ENCODE measurements around the gene BACH2.
A peak's percentile ranks its signal among the peaks of the same experiment; 100 is the strongest.

The BACH2 gene

DNA sequence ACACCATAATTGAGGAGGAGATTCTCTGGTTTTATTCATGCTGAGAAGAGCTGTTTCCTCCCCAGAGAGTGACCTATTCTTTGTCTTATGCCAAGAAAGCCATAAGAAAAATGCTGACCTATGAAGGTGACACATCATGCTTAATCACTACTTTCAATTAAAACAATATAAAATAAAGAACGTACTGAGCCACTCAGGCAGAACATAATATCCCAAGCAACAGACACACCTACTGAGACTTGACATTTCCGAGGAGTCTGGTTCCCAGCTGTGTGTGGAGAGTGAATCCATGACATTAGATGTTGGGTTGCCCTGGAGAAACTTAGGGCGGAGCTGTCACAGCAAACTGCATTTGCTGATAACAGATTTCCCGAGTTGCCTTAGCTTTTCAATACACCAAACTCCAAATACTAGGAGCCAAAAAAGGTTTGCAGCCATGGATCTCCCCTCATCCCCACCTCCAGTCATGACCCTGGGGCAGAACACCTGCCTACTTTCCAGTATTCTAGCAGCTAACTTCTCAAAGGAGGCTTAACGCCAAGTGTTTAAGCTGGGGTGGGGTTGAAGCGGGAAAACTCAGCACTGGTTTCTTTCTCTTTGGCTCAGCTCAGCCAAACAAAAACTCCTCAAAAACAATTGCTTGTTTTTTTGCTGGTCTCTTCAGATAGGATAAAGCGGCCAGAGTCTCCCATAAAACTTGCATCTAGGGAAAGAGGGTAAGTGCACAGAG is 92.2 kb downstream of the BACH2 start:
- no peak for DNase-seq

DNA sequence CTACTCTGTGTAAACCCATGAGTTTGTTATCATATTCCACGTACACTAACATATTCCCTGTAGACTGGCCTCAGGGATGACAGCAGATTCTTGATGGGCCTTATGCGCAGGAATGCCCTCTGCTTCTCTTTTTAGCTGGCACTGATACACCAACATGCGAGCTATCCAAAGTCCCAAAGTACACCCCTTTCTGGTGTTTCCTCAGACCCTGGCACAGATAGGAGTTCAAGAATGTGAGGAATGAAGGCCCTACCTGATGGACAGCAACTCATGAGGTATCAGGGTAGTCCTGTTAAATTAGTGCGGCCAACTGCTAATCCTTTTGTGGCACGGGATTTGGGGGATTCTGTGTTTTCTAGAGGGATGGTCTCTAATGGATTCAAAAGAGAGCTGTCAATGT is 93.0 kb downstream of the BACH2 start:
- no peak for DNase-seq

GRCh38 chr6:90202156-90202555 is 94.5 kb downstream of the BACH2 start:
- peak; percentile 22 for DNase-seq

- DNase-seq: no peak
Observed at GRCh38 chr6:90199900-90200299, 96.7 kb downstream of the BACH2 start.

GRCh38 chr6:90198758-90199425 is 97.8 kb downstream of the BACH2 start:
- DNase-seq: no peak

GRCh38 chr6:90197854-90198496 is 98.7 kb downstream of the BACH2 start:
- DNase-seq: no peak

DNA sequence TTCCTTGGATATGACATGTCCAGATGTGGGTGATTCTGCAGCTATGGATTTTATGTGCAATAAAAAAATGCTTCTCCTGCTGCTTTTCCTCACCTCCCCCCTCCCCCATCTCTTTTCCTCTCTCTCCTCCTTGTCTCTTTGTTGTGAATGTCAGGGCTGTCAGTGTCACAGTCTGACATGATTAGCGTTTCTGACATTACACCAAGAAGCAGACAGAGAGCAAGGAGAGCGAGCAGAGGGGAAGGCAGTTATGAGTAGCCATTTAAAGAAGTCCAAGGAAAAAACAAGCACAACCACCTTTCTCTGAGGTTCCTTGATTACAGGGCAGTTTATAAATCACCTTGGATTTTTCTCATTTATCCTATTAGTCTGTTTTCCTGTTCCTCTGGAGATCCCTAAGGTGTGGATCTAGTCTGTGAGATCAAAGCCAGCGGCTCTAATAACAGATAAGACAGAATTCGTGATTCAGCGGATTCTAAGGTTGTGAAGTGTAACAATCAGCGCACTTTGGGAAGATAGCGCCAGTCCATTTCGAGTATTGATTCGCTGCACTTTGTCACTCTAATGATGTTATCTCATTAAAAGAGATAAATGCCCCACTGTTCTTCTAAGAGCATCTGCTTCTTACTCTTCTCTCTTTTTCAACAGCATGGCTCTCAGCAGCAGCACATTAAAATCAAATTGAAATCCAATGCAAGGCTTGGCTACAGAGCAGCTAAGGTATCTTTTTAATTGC is 101.4 kb downstream of the BACH2 start:
- DNase-seq: no peak

DNA sequence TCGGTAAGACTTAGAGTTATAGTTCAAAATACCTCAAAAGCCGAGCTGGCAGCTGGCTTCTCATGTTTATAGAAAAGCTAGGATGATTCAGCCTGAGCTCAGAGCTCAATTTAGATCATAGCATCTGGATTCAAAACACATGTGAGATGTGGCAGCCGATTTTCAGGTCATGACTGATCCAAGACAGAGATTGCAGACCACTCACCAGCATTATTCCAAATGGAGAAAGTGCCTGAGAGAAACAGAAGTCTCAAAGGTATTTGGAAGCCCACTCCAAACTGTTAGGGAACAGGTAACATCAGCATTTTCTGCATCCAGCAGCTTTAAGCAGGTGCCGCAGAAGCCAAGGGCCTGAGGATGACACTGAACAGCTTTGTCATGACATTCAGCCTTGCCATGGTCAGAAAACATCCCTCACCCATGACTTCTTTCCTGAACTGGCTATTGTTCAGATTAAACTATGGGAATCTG is 102.2 kb downstream of the BACH2 start:
- DNase-seq: no peak

- DNase-seq: no peak
Observed at GRCh38 chr6:90193359-90193758, 103.3 kb downstream of the BACH2 start.

GRCh38 chr6:90192857-90193256 is 103.8 kb downstream of the BACH2 start:
- DNase-seq: no peak

GRCh38 chr6:90190752-90191395 is 105.8 kb downstream of the BACH2 start:
- DNase-seq: no peak

- DNase-seq: no peak
Observed at GRCh38 chr6:90190131-90190530, 106.5 kb downstream of the BACH2 start.

- no peak for DNase-seq
Observed at GRCh38 chr6:90187437-90188121, 109.1 kb downstream of the BACH2 start.

- DNase-seq: peak; percentile 50
Observed at GRCh38 chr6:90186637-90187371, 109.8 kb downstream of the BACH2 start.

- no peak for DNase-seq
Observed at GRCh38 chr6:90186026-90186425, 110.6 kb downstream of the BACH2 start.

- DNase-seq: peak; percentile 88
Observed at GRCh38 chr6:90184334-90185298, 112.0 kb downstream of the BACH2 start.

GRCh38 chr6:90183587-90184333 is 112.9 kb downstream of the BACH2 start:
- no peak for DNase-seq

DNA sequence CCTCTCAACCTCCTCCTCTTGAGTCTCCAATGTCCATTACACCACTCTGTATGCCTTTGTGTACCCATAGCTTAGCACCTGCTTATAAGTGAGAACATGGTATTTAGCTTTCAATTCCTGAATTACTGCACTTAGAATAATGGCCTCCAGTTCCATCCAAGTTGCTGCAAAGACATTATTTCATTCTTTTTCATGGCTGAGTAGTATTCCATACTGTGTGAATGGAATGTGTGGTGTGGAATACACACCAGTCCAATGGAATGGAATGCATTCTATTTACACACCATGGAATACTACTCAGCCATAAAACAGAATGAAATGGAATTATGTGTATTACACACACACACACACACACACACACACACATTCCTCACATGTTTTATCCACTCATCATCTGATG is 116.1 kb downstream of the BACH2 start:
- no peak for DNase-seq
